GM19438 (cell line): Measurements from ENCODE around the gene TRMT1.

Source experiments
- ATAC-seq: cut with Tn5 transposase; IDR thresholded peaks from one replicate; pipeline ENCODE4 v1.9.1; 2021; ENCODE audit warnings: low read depth; ENCODE audit not compliant: unreplicated experiment

Gene TRMT1

DNA sequence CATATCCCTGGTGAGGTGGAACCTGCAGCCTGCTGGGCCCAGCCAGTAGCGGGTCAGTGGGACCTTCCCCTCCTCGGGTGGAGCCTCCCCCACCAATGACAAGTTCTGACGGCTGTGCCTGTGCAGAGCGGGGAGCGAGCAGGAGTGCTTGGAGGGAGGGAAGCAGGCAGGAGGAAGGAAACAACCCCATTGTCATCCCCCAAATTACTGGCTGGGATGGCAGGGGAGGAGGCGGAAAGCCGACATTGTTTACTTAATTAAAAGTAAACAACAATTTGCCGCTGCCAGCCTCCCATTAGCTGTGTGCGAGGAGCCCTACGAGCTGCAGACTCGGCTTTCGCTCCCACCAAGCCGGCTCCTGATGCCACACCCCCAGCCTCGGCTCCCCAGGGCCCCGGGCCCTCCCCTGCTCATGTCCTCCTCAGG lies 59.4 kb downstream of the TRMT1 start:
- ATAC-seq: no peak

GRCh38 chr19:13056052-13056660 lies 60.4 kb downstream of the TRMT1 start:
- ATAC-seq: no peak

DNA sequence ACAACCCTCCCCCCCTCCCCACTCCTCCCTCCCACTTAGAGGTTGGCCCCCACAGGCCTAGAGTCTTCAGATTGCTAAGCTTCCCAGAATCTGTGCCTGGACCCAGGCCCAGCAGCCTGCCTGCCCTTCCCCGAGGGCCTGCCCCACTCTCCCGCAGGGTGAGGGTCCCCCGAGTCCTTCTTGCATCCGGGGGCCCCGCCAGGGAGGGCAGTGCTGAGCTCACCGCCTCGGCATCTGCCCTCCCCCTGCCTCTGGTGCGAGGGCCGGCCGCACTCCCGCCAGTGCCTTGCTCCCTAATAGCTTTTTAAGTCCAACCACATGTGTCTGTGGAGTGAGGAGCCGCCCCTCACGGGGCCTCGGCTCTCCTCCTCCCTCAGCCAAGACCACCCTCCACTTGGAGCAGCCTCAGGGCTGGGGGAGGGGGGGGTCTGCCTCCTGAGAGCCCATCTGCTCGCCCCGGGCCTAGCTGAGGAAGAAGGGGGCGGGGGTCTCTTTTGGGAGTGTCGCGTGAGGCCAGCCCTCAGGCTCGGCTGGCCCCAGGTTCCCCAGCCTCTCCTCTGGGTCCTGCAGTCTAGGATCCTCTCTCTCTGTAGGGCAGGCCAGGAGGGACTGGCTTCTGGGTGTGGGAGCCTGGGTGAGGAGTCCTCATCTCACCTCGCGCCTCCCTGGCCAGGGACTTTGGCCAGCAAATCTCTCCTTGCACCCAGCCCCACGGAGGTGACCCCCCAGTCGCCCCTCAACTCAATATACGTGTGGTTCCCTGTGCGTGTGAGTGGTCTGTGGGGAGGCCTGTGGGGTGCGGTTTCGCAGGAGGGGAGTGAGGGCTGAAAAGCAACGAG lies 61.1 kb downstream of the TRMT1 start:
- no peak for ATAC-seq
